ENCODE data around the gene RNF213.
"Not testable (repeated sequence)": the region's sequence is repeated elsewhere in the genome, so short reads cannot be mapped to it uniquely, and the experiment has no call there.

RNF213 gene

GRCh38 chr17:80296221-80296620 lies 35.6 kb downstream of the RNF213 start:
- no peak for DNase-seq

DNA sequence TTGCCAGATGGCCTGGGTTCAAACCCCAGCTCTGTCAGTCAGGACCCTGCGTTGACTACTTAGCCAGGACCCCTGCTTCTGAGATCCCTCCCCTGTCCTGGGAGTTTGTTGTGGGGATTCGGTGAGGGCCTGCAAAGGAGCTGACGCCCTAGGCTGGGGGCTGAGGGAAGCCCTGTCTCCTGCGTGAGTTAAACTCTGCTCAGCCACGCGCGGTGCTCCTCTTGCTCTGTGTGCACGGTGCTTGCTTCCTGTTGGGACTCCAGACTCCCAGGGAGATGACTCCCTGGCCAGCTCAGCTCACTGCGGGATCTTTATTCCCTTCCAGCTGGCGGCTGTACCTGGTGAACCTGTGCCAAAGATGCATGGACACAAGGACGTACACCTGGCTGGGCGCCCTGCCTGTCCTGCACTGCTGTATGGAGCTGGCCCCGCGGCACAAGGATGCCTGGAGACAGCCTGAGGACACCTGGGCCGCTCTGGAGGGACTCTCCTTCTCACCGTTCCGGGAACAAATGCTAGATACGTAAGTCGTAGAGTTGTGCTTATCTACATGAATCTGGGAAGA lies 37.4 kb downstream of the RNF213 start:
- no peak for DNase-seq

- DNase-seq = not testable (repeated sequence)
These were observed 38.9 kb downstream of the RNF213 start for GRCh38 chr17:80299350-80300100.

DNA sequence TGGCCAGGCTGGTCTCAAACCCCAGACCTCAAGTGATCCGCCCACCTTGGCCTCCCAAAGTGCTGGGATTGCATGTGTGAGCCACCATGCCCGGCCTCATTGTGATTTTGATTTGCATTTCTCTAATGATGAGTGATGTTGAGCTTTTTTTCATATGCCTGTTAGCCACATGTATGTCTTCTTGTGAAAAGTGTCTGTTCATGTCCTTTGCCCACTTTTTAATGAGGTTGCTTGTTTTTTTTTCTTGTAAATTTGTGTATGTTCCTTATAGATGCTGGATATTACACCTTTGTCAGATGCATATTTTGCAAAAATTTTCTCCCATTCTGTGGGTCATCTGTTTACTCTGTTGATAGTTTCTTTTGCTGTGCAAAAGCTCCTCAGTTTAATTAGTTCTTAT lies 40.1 kb downstream of the RNF213 start:
- not testable (repeated sequence) for DNase-seq

DNA sequence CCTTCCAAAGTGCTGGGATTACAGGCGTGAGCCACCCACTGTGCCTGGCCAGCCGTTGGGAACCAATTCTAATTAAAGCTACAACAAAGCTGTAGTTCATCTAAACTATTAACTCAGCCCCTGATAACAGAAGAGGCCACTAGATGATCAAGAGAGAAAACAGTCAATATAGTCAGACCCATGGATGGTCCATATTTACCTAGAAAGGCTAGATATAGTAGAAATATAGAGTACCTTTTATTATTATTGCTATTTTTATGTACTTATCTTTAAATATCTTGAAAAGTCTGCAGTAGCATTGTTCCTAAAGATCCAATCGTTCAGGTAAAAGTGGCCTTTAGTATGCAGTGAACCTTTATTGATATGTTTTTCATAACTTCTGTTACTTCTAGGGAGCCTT lies 43.2 kb downstream of the RNF213 start:
- no peak for DNase-seq

- DNase-seq = no peak
These were observed 47.5 kb downstream of the RNF213 start for GRCh38 chr17:80307994-80308691.

- no peak for DNase-seq
These were observed 48.3 kb downstream of the RNF213 start for GRCh38 chr17:80308692-80309517.

- DNase-seq = no peak
These were observed 50.7 kb downstream of the RNF213 start for GRCh38 chr17:80311216-80311827.

- DNase-seq = no peak
These were observed 52.0 kb downstream of the RNF213 start for GRCh38 chr17:80312621-80313135.

- no peak for DNase-seq
These were observed 52.6 kb downstream of the RNF213 start for GRCh38 chr17:80313160-80313829.

DNA sequence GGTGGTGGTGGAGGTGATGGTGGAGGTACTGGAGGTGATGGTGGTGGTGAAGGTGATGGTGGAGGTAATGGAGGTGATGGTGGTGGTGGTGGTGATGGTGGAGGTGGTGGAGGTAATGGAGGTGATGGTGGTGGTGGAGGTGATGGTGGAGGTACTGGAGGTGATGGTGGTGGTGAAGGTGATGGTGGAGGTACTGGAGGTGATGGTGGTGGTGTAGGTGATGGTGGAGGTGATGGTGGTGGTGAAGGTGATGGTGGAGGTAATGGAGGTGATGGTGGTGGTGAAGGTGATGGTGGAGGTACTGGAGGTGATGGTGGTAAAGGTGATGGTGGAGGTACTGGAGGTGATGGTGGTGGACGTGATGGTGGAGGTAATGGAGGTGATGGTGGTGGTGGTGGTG lies 53.3 kb downstream of the RNF213 start:
- not testable (repeated sequence) for DNase-seq

- DNase-seq = no peak
These were observed 55.0 kb downstream of the RNF213 start for GRCh38 chr17:80315517-80316182.

GRCh38 chr17:80316431-80316830 lies 55.8 kb downstream of the RNF213 start:
- DNase-seq = no peak

DNA sequence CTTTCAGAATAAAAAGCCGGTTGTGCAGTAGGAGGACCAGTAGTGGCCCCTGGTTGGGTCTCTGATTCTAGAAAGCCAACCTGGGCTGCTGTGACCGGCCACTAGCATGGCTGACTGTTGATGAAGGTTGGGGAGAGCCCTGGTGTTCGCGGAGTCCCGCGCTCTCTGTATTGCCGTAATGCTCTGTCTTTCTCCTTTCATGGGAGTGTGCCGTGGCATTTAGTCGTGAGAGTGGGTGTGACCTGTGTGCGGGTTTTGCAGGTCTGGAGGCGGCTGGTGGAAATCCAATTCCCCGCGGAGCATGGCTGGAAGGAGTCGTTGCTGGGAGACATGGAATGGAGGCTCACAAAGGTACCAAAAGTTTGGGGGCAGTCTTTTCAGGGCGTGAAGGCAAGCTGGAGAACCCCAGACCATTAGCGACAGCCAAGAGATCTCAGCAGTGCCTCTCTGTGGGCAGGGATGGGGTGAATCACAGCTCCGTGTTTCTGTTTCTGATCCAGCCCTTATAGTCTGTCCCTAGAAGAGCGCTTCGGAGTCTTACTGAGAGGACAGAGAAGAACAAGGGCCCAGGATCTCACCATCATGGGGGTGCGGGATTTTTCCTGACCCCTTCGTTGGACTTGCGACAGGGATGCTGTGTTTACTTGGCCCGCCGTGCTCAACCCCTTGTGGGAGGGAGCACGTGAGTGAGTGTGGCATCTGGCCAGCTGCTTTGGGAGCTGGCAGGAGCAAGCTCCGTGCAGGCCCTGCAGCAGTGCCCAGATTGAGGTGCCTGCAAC lies 56.5 kb downstream of the RNF213 start:
- no peak for DNase-seq

DNA sequence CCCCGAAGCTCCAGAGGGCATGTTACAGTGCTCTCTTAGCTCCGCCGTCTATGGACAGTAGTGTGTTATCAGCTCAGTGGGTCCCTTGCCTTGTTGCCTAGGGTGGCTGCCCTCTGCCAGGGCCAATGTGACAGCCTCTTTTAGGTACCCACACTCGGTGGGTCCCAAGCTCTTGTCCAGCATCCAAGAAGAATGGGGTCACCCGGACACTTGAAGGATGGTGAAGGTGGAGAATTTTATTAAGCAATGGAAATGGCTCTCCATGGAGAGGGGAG lies 57.0 kb downstream of the RNF213 start:
- no peak for DNase-seq

DNA sequence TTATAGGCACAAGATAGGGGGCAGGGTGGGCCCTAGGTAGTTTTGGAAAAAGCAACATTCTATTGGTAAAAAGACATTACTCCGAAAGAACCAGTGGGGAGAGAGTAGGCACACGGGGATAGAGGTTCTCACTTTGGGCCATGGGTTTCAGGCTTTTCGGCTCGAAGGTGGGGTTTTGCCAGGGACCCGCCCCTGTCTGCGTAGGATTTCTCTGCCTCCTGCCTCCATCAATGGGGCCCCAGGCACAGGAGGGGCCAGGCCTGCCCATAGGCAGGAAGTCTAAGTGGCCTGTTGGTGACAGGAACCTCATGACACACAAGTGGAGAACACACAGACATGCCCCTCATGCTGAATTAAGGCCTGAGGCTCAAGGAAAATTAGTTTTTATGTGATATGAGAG lies 57.5 kb downstream of the RNF213 start:
- DNase-seq = no peak

DNA sequence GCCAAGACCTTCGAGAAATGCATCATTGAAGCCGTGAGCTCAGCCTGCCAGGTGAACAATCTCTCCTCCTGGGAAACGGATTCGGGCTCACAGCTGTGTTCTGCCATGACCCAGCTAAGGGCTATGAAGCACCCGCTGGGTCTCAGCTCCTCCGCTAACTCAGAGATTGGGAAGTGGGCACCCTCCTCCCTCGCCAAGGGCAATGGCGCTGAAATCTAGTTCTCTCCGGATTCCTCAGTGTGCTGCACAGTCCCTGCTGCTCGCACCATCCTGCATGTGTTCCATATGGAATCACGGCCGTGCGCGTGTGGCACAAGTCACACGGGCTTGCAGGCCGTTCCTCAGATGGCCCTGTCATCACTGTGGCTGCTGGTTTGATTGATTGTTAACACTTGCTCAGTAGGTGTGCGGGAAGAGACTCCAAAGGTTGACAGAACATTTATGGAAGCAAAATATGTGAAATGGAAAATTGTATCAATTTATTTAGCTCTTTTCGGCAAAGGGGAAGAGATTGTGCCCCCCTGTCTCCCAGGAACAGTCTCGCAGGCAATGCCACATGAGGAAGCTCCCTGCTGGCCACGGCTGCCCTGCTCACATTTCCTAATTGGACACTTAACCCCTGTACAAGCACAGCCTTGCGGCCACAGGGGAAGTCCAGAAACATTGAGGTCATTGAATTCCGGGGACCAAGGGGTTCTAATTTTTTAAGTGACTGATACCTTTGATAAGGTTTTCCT lies 58.8 kb downstream of the RNF213 start:
- no peak for DNase-seq

DNA sequence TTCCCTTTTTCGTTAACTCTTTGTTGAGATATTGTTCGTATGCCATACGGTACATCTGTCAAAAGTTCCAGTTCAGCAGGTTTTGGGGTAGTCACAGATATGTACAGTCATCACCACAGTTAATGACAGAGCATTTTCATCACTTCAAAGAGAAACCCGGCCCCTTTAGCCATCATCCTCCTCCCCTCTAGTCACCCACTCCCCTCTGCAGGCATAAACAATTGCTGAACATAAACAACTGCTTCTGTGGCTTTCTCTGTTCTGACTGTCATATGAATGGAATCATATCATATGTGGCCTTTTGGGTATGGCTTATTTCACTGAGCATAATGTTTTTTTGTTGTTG lies 59.3 kb downstream of the RNF213 start:
- no peak for DNase-seq

- DNase-seq = no peak
These were observed 59.8 kb downstream of the RNF213 start for GRCh38 chr17:80320496-80320895.

GRCh38 chr17:80322864-80323263 lies 62.2 kb downstream of the RNF213 start:
- no peak for DNase-seq

Measured in NCI-H1930 (cell line).